GM18858 (cell line): ENCODE measurements around the gene NEAT1.

Source experiments
- ATAC-seq: cut with Tn5 transposase; IDR thresholded peaks from one replicate; pipeline ENCODE4 v1.9.1; 2021; ENCODE audit not compliant: unreplicated experiment

The NEAT1 gene

DNA sequence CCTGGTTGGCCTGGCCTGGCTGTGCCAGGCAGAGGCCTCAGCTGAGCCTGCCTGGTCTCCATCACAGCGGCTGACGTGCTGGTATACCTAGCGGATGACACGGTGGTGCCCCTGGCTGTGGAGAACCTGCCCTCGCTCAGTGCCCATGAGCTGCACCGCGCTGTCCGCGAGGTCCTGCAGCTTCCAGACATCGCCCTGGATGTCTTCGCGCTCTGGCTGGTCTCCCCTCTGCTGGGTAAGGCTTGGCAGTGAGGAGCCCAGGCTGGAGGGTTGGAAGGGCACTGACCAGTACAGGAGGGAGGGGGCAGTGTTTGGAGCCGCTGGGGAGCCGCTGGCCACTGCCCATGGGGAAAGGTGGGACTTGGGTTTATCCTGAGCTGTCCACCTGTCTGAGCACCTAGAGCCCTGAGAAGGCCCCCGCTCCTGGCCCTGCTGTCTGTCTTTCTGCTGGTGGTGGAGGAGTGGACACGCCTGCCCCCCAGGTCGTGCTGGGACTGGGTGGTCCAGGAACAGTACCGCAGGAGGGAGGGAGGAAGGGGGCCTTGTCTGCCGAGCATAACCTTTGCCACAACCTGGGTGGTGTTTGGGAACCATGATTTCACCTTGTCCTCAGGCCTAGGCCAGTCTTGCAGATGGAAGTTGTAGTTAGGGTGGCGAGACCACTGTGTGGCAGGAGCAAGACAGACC, 33.2 kb upstream of the NEAT1 start:
- no peak for ATAC-seq

DNA sequence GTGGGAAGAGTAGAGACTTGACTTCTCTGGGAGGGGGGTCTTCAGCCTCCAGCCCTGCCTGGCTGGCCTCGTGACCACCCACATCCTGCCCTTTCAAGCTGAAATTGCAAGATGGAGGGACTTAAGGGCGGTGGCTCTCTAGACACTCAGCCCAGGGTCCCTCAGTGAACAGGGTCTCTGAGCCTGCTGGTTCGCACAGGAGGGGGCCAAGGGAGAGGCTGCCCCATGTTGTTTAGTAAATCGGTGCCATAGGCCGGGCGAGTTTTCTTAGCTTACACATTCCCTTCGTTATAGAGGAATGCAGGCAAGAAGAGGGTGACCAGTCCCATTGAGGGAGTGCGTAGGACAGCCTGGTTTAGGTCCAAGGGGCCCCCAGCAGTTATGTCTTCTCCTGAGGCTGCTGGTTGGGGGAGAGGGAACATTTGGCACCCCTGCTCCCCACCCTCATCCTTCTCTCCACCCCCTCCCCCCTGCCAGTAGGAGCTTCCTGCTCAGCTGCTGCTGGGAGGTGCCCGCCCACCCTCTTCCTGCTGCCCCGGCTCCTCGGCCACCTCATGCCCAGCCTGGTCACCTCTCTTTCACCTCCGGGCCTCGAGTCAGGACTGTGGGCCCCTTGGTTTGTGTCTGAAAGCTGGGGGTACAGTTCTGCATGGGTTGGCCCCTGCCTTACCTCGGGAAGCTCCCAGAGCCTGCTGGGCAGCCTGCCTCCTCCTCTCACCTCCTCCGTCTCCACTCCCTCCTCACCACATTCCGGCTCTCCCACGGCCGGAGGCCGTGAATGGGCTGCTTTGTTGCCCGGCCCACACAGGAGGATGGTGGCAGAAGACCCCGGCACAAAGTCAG, 32.3 kb upstream of the NEAT1 start:
- ATAC-seq, result no peak

DNA sequence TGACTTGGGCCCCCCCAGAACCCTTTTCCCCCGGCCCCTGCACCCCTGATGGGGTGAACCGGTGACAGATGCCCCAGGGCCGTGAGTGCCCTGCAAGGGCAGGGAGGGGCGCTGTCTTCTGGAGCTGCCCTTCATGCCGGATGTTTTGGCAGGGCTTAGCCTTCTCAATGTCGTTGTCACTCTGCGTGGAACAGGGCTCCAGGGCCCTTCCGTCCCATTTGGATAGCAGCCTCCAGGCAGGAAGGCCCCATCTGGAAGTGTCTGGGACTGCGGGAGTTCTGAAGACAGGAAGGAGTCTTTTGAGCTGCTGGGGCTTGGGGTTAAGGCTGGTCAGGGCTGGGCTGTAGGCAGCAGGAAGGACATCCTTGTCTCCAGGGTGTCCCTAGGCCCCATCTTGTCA, 31.6 kb upstream of the NEAT1 start:
- no peak for ATAC-seq

DNA sequence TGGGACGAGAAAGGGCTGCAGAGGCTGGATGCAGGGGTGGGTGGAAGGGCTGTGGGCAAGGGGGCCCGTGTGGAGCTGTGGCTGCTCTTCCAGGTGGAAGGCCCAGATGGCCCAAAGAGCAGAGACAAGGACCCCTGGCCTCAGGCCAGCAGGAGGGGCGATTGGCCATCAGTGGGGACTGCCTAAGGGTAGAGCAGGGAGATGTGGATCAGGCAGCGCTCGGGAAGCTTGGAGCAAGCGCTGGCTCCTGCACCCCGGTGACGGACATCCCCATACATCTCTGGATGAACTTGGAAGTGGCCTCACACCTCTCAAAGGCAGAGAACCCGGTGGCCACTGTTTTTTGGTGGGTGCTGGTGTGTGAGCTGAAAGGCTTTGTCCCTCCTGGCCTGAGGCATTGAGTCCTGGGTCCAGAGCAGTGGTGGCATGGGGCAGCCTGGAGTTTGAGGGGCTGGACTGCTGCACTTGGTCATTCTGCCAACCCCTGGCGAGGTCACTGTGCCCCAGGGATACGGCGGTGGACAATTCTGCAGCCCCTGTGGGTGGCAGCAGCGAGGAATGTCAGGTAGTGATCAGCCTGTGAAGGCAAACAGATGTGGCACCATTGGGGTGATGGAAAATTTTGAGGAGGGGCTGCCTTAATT, 30.3 kb upstream of the NEAT1 start:
- no peak for ATAC-seq

DNA sequence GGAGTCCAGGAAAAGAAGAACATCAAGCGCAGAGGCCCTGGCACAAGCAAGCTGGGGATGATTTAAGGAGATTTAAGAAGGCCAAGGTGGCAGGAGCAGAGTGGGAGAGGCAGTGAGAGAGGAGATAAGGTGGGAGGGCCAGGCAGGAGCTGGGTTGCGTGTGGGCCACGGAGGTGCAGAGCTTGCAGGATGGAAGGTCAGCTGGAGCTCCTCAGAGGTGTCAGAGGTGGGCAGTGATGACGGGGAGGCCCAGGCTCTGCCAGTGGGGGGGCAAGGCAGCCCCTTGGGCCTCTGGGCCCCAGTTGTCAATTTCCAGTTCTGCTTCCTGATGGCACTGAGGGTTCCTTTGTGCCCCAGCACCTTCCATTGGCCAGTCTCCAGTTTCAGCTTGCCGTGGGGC, 29.7 kb upstream of the NEAT1 start:
- ATAC-seq, result no peak

- no peak for ATAC-seq
Measured at GRCh38 chr11:65393513-65394079, 29.0 kb upstream of the NEAT1 start.

GRCh38 chr11:65394125-65394536, 28.5 kb upstream of the NEAT1 start:
- no peak for ATAC-seq

- no peak for ATAC-seq
Measured at GRCh38 chr11:65395961-65396530, 26.6 kb upstream of the NEAT1 start.

DNA sequence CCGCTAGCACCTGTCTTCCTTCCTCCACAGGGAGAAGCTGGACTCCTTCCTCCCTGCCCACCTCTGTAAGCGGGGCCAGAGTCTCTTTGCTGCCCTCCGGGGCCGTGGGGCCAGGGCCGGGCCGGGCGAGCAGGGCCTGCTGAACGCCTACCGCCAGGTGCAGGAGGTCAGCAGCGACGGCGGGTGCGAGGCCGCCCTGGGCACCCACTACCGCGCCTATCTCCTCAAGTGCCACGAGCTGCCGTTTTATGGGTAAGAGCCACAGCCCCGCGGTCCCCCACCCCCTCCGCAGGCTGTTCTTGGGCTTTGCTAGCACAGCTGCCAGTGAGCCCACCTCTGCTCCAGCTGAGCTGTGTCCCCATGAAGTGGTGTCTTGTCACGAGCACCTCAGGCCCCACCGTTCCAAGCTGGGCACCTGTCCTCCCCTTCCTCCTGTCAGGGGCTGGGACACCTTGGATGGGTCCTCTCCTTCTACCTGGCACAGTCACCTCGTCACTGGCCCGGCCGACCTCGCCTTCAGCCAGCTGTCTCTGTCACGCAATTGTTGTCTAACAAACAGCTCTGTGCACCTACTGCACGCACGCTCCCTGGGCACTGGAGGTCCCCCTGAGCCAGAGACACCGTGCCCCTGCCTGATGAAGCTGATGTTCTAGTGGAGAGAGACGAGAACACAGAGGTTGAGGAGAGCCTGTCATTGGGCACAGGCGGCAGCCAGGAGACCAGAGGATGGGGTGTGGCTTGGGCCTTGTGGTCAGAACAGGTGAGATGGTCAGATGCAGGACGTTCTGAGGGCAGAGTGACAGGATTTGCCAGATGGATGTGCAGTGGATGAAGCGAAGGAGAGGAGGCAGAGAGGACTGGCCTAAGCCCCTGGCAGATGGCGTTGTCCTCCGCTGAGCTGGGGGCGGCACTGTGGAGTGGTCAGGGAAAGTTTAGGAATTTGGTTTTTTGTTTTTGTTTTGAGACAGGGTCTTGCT, 25.5 kb upstream of the NEAT1 start:
- no peak for ATAC-seq

DNA sequence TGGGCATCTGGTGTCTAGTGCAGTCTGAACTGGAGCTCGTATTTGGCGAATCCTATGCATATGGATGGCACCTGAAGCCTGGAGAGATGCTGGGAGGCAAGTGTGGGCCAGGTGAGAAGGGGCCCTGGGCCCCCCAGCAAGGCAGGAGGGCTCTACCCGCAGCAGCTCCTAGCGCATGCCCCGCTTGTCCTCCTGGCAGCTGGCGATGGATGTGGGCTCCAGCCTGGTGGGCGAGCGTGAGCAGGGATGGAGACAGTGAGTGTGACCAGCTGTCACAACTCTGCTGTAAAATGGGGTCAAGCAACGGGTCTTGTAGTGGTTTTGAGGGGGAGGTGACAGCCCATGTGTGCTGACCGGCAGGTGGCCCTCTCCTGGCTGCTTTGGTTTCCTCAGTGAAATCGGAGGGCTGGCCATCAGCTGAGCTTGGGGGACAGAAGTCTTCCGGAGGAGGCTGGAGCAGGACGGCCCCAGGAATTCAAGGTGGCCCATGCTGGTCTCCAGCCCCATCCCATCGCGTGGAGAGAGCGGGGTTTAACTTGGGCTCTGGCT, 24.2 kb upstream of the NEAT1 start:
- ATAC-seq, result no peak

- no peak for ATAC-seq
Measured at GRCh38 chr11:65399249-65399648, 23.3 kb upstream of the NEAT1 start.

DNA sequence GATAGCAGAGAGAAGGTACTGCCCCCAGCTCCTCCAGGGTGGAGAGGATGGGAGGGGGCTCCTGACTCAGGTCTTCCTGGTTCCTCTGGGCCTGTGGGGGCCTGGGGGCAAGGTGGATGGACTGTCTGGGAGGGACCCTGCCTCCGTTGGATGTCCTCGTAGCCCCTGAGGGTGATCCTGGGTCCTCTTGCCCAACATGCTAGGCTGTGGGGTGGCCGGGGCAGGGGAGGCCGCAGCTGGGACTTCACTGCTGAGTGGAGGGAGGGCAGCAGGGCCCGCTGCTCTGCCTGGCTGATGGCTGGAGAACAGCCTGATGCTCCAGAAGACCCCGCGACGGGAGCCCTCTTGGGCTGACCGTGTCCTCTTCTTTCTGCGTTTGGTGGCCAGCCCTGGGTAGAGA, 22.8 kb upstream of the NEAT1 start:
- no peak for ATAC-seq

- no peak for ATAC-seq
Measured at GRCh38 chr11:65400307-65401072, 22.1 kb upstream of the NEAT1 start.

DNA sequence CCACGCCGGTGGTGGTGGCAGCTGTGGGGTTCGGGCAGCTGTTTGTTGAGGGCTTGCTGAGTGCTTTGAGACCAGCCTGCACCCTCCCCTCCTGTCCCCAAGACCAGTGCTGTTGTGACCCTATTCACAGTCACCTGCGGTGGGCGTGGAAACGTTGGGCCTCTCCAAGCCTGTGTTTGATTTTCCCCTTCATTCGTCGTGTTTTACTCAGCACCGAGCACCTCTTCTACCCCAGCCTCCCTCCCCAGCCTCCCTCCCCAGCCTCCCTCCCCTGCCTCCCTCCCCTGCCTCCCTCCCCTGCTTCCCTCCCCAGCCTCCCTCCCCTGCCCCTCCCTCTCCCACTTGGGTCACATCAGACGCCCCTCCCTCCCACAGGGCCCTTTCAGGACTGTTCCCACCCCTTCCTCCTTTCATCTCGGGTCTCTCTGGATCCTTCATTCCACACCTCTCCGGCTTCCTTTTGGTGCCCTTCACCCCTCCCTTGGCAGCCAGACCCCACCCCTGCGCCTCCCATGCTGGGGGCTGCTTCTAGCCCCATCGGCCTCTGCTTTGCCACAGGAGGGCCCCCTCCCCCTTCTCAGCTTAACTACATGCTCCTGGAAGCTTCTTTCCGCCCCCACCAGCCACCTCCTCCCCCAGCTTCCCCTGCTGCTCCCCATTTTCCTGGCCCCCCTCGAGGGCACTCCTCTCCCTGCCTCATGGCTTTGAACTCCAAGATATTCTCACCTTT, 21.4 kb upstream of the NEAT1 start:
- no peak for ATAC-seq

GRCh38 chr11:65401803-65402248, 20.8 kb upstream of the NEAT1 start:
- no peak for ATAC-seq

DNA sequence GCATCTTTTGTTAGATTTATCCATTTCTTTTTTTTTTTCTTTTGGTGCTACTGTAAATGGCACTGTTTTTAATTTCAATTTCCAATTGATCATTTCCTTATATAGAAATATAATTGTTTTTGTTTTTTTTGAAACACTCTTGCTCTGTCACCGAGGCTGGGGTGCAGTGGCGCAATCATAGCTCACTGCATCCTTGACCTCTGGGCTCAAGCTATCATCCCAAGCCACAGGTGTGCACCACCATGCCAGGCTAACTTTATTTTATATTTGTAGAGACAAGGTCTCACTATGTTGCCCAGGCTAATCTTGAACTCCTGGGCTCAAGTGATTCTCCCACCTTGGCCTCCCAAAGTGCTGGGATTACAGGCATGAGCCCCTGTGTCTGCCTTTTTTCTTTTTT, 19.8 kb upstream of the NEAT1 start:
- no peak for ATAC-seq

GRCh38 chr11:65403607-65404121, 18.9 kb upstream of the NEAT1 start:
- no peak for ATAC-seq

DNA sequence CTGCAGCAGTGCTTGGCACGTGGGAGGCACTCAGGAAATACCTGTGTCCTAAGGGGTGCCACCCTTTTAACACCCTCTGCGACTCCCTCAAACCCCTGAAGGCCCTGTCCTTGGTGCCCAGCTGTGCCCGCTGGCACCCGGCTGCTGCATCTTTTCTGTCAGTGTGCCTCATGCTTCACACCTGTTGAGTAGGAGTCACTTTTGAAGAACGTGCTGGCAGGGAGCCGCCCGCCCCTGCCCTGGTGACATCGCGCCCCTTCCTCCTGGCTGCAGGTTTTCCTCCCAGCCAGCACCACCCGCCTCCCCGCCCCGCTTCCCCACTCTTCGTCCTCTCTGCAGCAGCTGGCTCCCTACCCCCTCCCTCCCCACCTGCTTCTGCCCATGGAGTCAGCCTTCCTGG, 18.4 kb upstream of the NEAT1 start:
- no peak for ATAC-seq
